Heart left ventricle (tissue), 13 donors: ENCODE data around the gene ETFB.

Experiments
- CTCF ChIP-seq, 12 donors: fragments of 200-600 bp; sonication (generic) in 4 of 12; IDR thresholded peaks; one replicate each; pipeline versions ENCODE4 v1.5.0 to v1.8.0; 2018 to 2022; ENCODE audit warnings: antibody characterized with exemption in 12 of 12, mild to moderate bottlenecking in 5 of 12
- POLR2A ChIP-seq, 2 donors: fragments of 450-650 bp; IDR thresholded peaks; one replicate each; pipeline ENCODE4 v1.6.1; 2017; ENCODE audit warnings: antibody characterized with exemption in 2 of 2, mild to moderate bottlenecking in 2 of 2, moderate library complexity in 2 of 2
- donor health status: ischemic (EF 13 %, LVEDD 7.1; RV severe dilation, severe dysfunction).
- donor health status: DM: no; HTN: yes; CAD: no.
- donor health status: DM: no; HTN: no; CAD: no.
- donor health status: ischemic (EF 25% LVEDD 6.9; RV normal size, moderate dysfunction).
- donor health status: ischemic (EF 25% LVEDD 5.7; RV mildly dilated, moderate dysfunction).
- donor health status: ischemic (EF 35%, LVEDD 5.7; RV mildly dilated, moderate dysfunction).
- donor health status: nonischemic (EF 11% LVEDD 7.7; RV severe dilation, severe dysfunction).
- donor health status: DM: yes; HTN: yes; CAD: no.
- donor health status: PGD.
- donor health status: ischemic (EF 29% LVEDD 5.4; RV normal size, mild dysfunction).
- donor health status: nonischemic (EF 23%, LVEDD 6.1; RV moderate dilation, normal function).

GRCh38 chr19:51337861-51338562, 28.2 kb downstream of the ETFB start:
- TF ChIP-seq POLR2A (IDR thresholded peaks at IDR 0.05) (no peak), CTCF (IDR thresholded peaks at IDR 0.05) (no peak)
